Activated T-cell treated with anti-CD3 and anti-CD28 coated beads for 1 hour (primary cell): ENCODE results near the gene IGFN1.
"Not testable (repeated sequence)": the region's sequence is repeated elsewhere in the genome, so short reads cannot be mapped to it uniquely, and the experiment has no call there.

Experiments
- DNase-seq: peaks from one replicate; pipeline ENCODE4 v3.0.0-alpha.2; 2020; ENCODE audit warnings: low read depth

Gene IGFN1

DNA sequence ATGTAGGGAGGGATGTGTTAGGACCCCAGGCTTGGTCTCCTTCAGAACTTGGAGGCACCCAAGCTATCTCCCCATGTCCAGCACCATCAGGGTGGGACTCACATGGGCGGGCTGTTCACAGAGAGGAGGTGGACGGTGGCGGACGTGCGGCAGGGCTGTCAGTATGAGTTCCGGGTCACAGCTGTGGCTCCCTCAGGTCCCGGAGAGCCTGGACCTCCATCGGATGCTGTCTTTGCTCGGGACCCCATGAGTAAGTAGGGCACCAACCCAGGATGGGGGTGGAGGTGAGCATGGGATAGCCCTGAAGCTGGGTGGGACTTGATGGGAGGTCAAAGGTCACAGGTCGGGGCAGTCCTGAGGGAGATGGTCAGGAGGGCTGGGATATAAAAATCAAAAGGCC is 27.8 kb downstream of the IGFN1 start:
- DNase-seq, result no peak

DNA sequence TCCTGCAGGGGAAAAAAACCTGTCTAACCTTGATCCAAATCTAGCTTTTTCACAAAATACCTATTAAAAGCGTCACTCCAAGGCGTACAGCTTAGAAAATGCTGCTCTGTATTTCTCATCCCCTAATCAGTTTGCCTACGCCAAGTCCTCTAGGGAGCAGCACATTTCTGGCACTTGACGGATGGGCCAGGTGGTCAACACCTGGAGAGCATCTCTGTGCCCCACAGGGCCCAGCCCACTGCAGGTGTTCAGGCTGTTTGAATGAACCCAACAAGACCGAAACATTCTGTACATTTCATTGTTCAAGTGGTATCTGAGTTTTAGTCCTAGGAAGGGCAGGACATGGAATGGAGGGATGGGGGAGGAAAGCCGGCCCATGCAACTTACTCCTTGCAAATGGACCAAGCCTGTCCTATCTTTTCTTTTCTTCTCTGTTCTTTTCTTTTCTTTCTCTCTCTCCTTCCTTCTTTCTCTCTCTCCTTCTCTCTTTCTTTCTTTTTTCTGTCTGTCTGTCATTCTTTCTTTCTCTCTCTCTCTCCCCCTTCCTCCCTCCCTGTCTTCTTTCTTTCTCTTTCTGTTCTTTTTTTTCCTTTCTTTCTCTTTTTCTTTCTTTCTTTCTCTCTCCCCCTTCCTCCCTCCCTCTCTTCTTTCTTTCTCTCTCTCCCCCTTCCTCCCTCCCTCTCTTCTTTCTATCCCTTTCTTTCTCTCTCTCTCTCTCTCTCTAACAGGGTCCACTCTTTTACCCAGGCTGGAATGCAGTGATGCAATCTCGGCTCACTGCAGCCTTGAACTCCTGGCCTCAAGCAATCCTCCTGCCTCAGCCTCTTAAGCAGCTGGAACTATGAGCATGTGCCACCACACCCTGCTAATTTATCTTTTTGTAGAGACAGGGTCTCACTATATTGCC is 29.1 kb downstream of the IGFN1 start:
- DNase-seq, result no peak

DNA sequence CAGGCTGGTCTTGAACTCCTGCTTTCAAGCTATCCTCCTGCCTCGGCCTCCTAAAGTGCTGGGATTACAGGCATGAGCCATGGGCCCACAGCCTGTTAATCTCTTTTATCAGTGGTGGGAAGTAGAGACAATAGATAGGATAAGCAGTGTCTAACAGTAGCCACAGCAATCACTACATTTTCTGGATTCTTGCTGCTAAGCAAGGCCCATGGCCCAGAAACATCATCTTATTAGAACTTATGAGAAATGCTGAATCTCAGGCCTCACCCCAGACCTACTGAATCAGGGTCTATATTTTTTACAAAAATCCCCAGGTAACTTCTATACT is 29.7 kb downstream of the IGFN1 start:
- no peak for DNase-seq

DNA sequence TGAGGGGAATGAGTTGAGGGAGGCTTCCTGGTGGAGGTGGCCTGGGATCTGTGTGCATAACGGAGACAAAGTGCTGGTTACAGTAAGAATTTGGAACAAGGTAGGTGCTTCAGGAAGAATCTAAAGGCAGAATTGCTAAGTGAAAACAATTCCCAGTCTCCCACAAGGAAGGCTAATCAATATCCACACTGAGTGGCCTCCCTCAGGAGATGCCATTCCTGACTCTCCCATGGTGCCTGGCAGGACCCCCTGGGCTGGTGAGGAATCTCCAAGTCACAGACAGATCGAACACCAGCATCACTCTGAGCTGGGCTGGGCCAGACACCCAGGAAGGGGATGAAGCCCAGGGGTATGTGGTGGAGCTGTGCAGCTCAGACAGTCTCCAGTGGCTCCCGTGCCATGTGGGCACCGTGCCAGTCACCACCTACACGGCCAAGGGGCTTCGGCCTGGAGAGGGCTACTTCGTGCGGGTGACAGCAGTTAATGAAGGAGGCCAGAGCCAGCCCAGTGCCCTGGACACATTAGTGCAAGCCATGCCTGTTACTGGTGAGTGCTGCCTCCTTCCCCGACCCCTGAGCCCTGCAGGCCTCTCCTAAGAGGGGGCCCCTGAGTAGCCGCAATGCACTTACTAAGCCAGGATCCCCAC is 30.7 kb downstream of the IGFN1 start:
- no peak for DNase-seq

DNA sequence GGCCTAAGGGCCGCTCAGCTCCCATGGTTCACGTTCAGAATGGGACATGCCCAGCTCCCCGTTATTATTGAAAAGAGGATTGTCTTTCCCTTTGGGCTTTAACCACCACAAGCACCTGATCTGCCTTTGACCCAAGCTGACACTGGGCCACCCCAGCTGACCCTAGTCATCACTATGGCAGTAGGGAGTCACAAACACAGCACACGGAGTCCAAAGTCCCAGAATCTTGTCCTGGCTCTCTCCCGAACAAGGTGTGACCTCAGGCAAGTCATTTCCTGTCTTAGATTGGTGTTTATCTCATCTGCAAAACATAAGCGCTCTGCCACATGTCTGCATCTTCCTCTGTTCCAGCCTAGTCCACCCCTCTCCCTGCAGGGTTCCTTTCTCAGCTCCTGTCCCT is 31.5 kb downstream of the IGFN1 start:
- DNase-seq, result no peak

DNA sequence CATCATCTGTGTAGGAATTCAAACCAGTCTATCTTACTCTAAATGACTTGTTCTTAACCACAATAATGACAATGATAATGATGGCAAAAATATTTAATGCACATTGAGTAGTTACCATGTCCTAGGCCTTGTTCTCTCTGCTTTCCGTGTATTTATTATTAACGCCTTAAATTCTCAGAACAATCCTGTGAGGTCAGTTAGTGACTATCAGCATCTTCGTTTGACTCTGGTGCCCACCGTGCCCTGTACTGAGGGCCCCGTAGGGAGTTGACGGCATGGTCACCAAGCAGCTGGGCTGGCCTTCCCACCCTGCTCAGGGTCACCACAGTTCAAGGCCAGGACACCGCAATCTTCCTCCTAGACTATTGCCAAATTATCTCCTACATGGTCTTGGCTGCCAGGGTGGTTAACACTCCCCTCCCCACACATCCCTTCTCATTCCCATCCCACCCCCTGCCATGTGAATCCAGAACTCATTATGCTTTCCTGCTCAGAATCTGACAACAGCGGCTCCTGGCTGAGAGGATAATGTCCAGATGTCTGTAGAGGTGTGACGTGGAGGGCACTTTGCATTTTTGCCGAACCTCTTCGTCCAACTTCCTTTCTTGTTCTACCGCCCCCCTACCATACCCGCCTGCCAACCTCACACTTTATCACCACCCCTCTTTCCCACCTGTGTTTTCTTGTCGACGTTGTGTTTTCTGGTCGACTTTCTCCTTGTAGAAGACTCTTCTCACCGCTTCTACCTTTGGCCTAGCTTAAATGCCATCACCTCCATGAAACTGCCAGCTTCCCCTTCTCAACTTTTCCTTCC is 33.4 kb downstream of the IGFN1 start:
- no peak for DNase-seq

DNA sequence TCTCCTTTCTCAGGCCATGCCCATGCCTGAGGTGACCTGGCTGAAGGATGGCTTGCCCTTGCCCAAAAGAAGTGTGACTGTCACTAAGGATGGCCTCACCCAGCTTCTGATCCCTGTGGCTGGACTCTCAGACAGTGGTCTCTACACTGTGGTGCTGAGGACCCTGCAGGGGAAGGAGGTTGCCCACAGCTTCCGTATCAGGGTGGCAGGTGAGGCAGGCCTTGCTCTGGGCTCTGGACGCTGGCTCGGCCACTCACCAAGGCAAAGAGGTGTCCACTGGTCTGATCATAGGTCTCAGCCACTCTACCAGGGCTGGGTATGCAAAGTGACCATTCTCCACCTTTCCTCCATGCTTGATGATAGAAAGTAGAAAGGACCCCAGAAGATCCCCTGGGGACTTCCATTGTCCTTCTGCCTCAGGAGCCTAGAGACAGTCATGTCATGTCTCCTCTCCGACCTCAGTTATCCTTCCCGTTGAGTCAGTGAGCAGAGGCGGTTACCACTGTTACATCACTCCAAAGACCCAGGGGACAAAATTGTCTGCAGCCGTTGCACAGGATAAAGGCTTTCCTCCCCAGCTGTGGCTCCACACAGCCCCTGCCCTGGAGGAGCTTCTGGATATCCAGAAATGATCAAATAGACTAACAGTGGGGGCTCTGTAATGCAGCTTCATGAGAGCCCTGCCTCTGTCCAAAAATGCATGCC is 34.2 kb downstream of the IGFN1 start:
- no peak for DNase-seq

DNA sequence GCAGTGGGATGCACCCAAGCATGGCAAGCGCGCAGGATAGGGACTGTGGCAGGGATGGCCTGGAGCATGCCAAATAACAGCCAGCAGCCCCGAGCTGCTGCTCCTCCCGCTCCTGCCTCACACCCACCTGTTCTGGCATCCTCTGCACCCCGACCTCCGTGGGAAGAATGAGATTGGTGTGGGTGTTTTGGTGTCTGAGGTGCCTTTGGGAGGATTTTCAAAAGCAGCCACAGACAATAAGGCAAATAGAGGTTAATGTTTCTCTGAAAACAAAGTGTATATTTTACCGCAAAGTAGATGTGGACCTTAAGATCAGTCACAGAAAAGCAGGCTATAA is 35.5 kb downstream of the IGFN1 start:
- DNase-seq, result no peak

DNA sequence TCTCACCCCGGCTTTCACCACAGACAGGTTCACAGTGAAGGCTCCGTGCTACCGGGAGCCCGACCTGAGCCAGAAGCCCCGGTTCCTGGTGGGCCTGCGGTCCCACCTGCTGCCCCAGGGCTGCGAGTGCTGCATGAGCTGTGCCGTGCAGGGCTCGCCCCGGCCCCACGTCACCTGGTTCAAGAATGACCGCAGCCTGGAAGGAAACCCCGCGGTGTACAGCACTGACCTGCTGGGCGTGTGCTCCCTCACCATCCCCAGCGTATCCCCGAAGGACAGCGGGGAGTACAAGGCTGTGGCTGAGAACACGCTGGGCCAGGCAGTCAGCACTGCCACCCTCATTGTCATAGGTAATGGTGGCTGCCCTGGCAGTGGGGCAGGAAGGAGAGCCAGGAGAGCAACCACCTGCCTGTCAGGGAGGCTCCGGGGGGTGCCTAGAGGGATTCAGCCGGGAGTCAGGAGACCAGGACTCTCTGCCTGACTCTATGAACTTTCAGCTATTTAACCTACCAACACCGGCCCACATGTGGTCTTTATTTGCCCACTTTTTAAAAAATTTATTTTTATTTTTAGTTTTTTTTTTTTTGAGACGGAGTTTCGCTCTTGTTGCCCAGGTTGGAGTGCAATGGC is 36.4 kb downstream of the IGFN1 start:
- no peak for DNase-seq

DNA sequence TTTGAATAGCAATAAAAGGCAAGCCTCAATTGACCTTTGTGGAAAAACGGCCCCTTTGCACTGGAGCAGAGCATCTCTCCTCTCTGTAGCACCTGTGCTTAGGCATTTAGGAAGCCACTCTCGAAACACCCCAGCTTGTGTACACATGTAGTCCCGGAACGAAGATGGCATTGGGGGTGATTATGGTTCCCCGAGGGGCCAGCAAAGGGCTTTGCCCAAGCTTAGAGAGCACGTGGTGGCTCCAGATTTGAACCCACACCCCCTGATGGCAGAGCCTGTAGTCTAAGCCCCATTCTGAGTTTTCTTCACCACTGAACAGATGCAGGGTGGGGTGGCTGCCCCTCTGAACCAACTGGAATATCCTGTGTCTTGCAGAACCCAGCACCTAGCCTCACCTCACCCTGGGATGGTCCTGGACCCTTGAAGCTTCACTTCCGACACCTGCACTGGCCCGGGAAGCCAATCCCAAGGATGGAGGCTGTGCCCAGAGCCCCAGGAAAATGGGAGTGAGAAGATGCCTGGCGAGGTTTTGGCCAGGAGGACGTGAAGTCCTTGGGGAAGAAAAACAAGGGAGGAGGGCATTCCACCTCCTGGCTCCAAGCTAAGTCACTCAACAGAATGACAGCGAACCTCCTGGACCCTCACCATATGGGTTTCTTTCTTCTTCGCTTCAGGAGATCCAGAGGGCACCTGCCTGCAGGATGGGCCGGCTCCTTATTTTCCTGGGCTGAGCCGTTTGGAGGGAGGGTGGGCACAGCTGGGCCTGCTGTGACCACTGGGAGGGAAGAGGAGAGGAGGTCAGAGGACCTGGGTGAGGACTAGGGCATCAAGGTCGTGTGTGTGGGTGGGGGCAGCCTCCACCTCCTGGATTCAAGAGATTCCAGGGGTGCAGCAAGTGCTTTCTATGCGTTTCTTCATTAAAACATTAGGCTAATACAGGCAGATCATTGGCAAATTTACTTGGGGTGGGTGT is 37.7 kb downstream of the IGFN1 start:
- no peak for DNase-seq

DNA sequence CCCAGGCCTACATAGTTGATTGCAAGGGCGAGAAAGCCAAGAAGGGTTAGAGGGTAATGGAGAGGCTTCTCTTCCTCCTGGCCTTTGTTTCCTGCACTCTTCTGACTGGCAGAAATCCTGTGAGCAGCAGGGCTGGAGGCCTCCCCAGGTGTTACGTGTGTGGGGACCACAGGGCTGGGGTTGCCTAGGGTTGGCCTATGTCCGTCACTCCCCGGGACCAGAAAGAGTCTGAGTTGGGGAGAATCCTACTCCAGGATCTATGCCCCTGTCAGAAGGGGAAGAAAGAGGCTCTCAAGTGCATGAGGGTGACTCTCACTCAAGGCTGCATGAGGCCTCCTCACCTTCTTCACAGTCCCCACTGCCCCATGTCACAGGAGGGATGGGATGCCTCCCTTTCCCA is 38.5 kb downstream of the IGFN1 start:
- no peak for DNase-seq

DNA sequence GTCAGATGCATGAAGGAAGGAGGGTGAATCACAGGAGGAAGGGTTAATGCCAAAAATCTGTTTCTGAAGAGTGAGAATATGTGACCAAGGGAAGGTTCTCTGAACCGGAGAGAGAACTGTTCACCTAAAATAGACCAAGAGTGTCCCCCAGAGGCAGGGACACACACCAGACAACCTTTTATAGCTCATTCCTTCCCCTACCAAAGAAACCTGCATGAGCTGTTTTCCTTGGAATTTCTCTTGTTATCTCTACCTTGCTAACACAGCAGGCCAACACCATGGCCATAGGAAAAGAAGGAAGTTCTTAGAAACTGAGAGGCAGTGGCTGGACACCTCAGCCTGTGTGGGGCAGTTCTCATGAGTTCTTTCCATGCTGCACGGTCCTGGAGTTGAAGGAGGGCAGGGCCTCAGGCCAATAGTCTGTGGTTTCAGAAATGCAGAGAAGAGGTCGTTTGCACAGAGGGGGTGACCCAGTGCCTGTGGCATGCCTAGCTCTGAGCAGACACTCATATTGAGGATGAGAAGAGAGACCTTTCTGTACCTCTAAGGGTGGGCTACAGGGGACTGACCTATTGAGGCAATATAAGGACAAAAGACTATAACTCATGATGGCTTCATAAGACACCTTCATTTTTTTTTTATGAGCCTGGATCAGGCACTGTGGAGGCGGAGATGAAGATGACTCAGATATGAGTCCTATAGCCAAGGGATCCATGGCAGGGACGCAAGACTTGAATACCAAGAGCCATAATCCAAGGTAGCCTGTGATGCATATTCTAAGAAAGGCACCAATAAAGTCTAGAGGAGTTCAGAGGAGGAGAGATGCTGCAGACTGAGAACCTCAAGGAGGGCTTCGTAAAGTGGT is 39.4 kb downstream of the IGFN1 start:
- no peak for DNase-seq

DNA sequence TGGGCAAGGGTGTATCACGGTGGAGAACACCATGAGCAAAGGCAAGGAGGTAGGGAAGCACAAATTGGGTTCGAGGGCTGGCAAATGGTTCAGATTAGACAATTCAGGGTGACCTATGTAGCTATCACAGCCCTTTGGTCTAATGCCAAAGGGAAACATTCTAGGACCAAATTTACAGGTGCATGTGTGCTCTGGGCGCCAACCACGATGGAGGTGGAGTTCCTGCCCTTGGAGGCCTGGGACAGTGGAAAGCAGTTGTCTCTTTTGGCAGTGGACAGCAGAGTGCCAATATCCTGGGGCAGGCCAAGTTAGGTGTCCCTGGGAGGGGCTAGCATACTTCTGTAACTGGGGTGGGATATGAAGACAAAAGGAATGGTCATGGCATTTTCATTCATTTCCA is 40.1 kb downstream of the IGFN1 start:
- DNase-seq, result no peak

DNA sequence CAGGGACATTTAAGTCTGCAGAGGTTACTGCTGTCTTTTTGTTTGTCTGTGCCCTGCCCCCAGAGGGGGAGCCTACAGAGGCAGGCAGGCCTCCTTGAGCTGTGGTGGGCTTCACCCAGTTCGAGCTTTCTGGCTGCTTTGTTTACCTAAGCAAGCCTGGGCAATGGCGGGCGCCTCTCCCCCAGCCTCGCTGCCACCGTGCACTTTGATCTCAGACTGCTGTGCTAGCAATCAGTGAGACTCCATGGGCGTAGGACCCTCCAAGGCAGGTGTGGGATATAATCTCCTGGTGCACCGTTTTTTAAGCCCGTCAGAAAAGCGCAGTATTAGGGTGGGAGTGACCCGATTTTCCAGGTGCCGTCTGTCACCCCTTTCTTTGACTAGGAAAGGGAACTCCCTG is 49.0 kb downstream of the IGFN1 start:
- not testable (repeated sequence) for DNase-seq

DNA sequence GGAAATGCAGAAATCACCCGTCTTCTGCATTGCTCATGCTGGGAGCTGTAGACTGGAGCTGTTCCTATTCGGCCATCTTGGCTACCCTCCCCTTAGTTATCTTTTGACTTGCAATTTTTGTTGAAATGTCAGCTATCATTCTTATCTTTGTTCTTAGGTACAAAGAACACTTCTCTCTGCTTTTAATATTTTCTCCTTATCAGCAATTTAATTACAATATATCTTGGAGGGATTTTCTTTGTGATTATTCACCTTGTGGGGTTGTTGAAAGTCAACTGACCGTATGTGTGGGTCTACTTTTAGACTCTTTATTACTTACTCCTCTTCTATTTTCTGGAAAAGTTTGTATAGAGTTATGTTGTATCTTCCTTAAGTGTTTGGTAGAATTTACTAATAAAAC is 49.5 kb downstream of the IGFN1 start:
- no peak for DNase-seq

DNA sequence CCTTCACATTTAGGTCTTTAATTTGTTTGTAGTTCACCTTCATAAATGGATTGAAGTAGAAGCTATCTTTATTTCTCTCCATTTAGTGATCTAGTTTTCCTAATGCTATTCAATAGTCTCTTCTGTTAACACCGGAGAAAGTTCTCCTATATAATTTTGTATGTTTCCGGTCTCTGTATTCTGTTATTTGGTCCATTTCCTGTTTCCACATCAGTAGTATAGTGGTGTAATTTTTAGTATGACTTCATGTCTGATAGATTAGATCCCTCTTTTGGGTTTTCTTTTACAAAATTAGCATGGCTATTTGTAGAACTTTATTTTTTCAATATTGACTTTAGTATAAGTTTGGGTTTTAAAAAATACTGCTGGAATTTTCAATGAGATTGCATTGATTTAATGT is 51.1 kb downstream of the IGFN1 start:
- no peak for DNase-seq

DNA sequence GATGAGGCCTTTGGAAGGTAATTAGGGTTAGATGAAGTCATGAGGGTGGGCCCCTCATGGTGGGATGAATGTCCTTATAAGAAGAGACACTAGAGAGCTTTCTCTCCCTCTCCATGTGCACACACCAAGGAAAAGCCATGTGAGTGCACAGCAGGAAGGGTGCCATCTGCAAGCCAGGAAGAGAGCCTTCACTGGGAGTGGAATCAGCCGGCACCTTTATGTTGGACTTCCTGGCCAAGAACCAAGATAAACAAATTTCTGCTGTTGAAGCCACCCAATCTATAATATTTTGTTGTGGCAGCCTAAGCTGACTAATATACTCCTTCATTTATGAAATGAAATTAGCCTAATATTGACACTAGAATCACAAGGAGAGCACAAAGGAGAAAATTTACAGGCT is 54.5 kb downstream of the IGFN1 start:
- no peak for DNase-seq

DNA sequence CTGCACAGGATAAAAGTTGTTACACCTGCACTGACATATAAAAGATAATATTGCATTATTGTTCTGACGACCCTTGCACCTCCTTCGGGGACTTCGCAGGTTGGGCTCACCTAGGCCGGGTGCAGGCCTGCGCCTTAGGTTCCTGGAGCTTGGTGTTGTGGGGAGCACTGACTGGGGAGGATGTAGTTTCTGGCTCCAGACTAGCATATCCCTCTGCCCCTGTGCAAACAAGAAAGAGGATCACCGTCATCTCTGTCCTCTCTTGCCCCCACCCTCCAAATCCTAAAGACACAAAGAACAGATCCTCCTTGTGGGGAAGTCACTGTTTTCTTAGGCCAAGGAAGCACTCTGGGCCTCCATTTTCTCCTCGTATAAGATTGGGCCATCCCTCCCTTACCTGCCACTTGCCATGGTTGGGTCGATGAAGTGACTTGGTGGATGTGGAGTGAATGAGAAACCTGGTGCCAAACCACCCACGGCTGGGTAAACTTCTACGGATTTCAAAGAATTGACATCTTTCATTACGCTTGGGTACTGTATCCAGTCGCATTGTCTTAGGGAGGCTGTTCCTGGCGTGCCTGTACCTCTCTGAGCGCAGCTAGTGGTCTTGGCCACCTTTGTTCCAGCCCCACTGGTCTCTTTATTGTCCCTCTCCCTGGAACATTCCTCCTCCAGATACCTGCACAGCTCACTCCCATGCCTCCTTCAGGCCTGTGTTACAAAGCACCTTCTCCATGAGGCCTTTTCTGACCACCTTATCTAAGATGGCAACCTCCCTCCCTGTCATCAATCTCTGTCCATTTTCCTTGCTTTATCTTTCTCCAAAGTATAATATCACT is 58.3 kb downstream of the IGFN1 start:
- no peak for DNase-seq
